Measurements from ENCODE around the gene EAF2.

EAF2 gene

DNA sequence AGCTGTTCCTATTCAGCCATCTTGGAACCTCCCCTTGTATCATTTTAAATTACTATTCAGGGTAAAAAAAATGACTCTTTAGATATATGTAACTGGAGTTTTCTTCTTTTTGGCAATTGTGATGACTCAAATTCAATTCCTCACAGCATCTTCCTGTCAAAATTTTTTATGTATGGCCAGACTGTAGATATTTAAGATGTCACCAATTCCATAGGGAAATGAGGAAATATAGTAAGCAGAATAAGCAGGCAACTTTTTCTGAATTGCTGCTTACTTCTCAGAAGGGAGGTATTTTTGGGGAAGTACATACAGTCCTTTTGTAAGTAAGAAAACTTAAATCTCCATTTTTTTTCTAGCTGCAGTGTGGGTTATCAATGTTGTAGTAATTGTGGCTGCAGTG lies 28.8 kb downstream of the EAF2 start:
- no peak for TF ChIP-seq ZFX (IDR thresholded peaks at IDR 0.05)
- TF ChIP-seq, protein P1, sequence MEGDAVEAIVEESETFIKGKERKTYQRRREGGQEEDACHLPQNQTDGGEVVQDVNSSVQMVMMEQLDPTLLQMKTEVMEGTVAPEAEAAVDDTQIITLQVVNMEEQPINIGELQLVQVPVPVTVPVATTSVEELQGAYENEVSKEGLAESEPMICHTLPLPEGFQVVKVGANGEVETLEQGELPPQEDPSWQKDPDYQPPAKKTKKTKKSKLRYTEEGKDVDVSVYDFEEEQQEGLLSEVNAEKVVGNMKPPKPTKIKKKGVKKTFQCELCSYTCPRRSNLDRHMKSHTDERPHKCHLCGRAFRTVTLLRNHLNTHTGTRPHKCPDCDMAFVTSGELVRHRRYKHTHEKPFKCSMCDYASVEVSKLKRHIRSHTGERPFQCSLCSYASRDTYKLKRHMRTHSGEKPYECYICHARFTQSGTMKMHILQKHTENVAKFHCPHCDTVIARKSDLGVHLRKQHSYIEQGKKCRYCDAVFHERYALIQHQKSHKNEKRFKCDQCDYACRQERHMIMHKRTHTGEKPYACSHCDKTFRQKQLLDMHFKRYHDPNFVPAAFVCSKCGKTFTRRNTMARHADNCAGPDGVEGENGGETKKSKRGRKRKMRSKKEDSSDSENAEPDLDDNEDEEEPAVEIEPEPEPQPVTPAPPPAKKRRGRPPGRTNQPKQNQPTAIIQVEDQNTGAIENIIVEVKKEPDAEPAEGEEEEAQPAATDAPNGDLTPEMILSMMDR (conservative IDR thresholded peaks at IDR 0.05), result no peak
- H3K27ac ChIP-seq, result no peak overlapping the region

- TF ChIP-seq ZFX (IDR thresholded peaks at IDR 0.05), result no peak
- TF ChIP-seq, protein P1 (conservative IDR thresholded peaks at IDR 0.05), result no peak
- H3K27ac ChIP-seq, result no peak overlapping the region
Observed at GRCh38 chr3:121869736-121870135, 34.7 kb downstream of the EAF2 start.

- no peak overlapping the region for H3K27ac ChIP-seq
- no peak for TF ChIP-seq ZFX (IDR thresholded peaks at IDR 0.05)
- TF ChIP-seq, protein P1 (conservative IDR thresholded peaks at IDR 0.05), result no peak
Observed at GRCh38 chr3:121870717-121871116, 35.7 kb downstream of the EAF2 start.

DNA sequence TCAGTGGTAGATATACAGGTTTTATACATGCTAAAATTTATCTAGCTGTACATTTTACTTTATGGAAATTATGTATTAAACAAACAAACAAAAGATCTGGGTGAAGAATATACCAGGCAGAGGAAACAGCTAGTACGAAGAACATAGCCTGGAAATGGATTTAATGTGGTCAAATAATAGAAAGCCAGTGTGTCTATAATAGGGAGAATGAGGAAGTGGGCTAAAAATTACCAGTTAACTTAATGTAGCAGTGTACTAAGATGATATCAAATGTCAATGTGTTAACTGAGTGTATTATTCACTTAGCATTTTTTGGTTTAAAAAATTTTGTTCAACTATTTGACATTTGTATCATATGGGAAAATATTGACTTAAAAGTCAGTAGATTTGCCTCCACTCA lies 36.4 kb downstream of the EAF2 start:
- TF ChIP-seq, protein P1 (conservative IDR thresholded peaks at IDR 0.05), result no peak
- no peak for TF ChIP-seq ZFX (IDR thresholded peaks at IDR 0.05)

GRCh38 chr3:121878411-121878810 lies 43.4 kb downstream of the EAF2 start:
- H3K27ac ChIP-seq, result no peak overlapping the region
- TF ChIP-seq, protein P1 (conservative IDR thresholded peaks at IDR 0.05), result no peak
- TF ChIP-seq ZFX (IDR thresholded peaks at IDR 0.05), result no peak

More for the DNA sequence above, 36.4 kb downstream of the EAF2 start:
- H3K27ac ChIP-seq, result no peak overlapping the region

DNA sequence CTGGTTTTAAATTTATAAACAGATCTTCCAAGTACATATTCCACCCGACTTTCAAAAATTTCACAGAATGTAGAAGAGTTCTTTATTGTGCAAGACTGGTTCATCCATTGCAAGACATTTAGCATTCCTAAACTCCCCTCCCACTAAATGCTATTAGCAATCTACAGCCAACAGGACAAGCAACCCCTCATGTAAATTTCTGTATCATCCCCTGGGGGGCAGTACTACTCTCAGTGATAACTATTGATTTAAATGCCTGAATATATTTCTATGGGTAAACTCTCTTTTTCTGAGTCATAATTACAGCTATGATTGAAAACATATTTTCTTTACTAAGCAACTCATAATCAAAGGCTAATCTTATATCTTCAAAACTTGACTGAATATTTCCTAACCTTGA lies 48.5 kb downstream of the EAF2 start:
- TF ChIP-seq, protein P1 (conservative IDR thresholded peaks at IDR 0.05), result peak; percentile 69
- TF ChIP-seq ZFX (IDR thresholded peaks at IDR 0.05), result no peak
- H3K27ac ChIP-seq, result no peak overlapping the region

- no peak overlapping the region for H3K27ac ChIP-seq
- TF ChIP-seq, protein P1 (conservative IDR thresholded peaks at IDR 0.05), result no peak
- no peak for TF ChIP-seq ZFX (IDR thresholded peaks at IDR 0.05)
Observed at GRCh38 chr3:121885386-121885785, 50.4 kb downstream of the EAF2 start.

Measured in C4-2B (cell line).